Measurements from ENCODE around the gene PDE6H. TPM values are rescaled to one million over a fixed set of nuclear protein-coding genes. Genes with fewer than 3 reads are reported as not detected.

The PDE6H gene
- total RNA-seq, 1 experiment from 2014 or later = not detected

GRCh38 chr12:14956905-14957304 is 15.9 kb upstream of the PDE6H start:
- Mint-ChIP-seq H3K27me3 (ENCODE audit: insufficient read depth, unreplicated experiment) (no peaks in the 10 kb centered on the region), H3K36me3 (ENCODE audit: insufficient read depth, unreplicated experiment) (no peaks in the 10 kb centered on the region), H3K4me1 (ENCODE audit: low read depth, unreplicated experiment) (no peaks in the 10 kb centered on the region), H3K27ac (ENCODE audit: unreplicated experiment) (no peak overlapping the region), H3K4me3 (ENCODE audit: unreplicated experiment) (no peak overlapping the region), H3K9me3 (ENCODE audit: unreplicated experiment) (peaks cover 12% of the 10 kb centered on the region)
- no peaks in the 10 kb centered on the region for H3K27me3 ChIP-seq (replicated peaks; ENCODE audit: control insufficient read depth, insufficient read depth, low read length)
- H3K36me3 ChIP-seq (ENCODE audit: control insufficient read depth, insufficient read depth, low read length) = no peaks in the 10 kb centered on the region
- peaks cover 5% of the 10 kb centered on the region; the same call in 1 of the 2 replicates for H3K4me1 ChIP-seq
- no TSS peak for BruUV-seq (replicated peaks)
- H3K9me3 ChIP-seq = no peaks in the 10 kb centered on the region
- TF ChIP-seq CTCF (IDR thresholded peaks at IDR 0.05; ENCODE audit: insufficient read depth in 1 of 2, low read depth in 1 of 2, low read length in 1 of 2, severe bottlenecking in 1 of 2, unreplicated experiment in 1 of 2) = no peak
- DNase-seq = no peak
- ChIA-PET CTCF (no interaction called here), POLR2A (no interaction called here)
- intact Hi-C loops (cut with micrococcal nuclease; ENCODE audit: unreplicated experiment) = no loop called here
- H3K4me3 ChIP-seq (ENCODE audit: low read depth, low read length) = no peak overlapping the region

DNA sequence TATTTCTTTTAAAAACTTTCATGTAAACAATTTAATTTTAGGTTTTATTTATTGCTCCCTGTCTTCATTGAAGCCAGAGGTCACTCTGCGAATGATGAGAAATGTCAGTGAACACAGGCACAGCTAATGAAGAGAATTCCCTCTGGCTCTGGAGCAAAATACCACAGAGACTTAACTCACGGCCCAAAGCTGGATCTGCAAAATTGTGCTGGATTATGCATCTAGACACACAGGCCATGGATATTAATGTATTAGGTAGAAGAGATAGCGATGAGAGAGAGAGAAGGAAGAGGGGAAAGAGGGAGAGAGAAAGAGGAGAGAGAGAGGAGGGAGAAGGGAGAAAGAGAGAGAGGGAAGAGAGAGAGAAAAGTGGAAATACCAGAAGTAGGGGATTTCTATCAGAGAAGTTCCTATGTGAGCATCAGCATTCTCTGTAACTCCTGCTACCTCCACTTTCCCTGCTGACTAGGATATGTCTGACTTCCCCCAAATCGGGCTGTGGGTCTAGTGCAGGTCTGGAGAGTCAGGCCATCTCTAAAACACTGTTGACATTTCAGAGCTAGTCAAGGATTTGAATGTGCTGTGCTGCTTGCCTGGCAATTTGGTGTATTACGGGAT is 15.2 kb upstream of the PDE6H start:
- peaks cover 5% of the 10 kb centered on the region for H3K9me3 Mint-ChIP-seq (ENCODE audit: unreplicated experiment)
- no peaks in the 10 kb centered on the region for H3K4me1 Mint-ChIP-seq (ENCODE audit: low read depth, unreplicated experiment)
- TF ChIP-seq CTCF (IDR thresholded peaks at IDR 0.05; ENCODE audit: insufficient read depth in 1 of 2, low read depth in 1 of 2, low read length in 1 of 2, severe bottlenecking in 1 of 2, unreplicated experiment in 1 of 2) = no peak
- H3K36me3 Mint-ChIP-seq (ENCODE audit: insufficient read depth, unreplicated experiment) = no peaks in the 10 kb centered on the region
- CTCF ChIA-PET = interaction anchor here (0.7 kb wide), 1 partner anchor 85 kb away, joined by 3 read pairs; no protein-coding TSS in a partner anchor
- Histone ChIP-seq H3K4me3 (ENCODE audit: low read depth, low read length) (no peak overlapping the region), H3K36me3 (ENCODE audit: control insufficient read depth, insufficient read depth, low read length) (no peaks in the 10 kb centered on the region), H3K4me1 (no peaks in the 10 kb centered on the region), H3K27me3 (replicated peaks; ENCODE audit: control insufficient read depth, insufficient read depth, low read length) (no peaks in the 10 kb centered on the region), H3K9me3 (no peaks in the 10 kb centered on the region)
- no TSS peak for BruUV-seq (replicated peaks)
- POLR2A ChIA-PET = no interaction called here
- H3K27me3 Mint-ChIP-seq (ENCODE audit: insufficient read depth, unreplicated experiment) = no peaks in the 10 kb centered on the region
- intact Hi-C loops (cut with micrococcal nuclease; ENCODE audit: unreplicated experiment) = no loop called here
- H3K4me3 Mint-ChIP-seq (ENCODE audit: unreplicated experiment) = no peak overlapping the region
- no peak for DNase-seq
- no peak overlapping the region for H3K27ac Mint-ChIP-seq (ENCODE audit: unreplicated experiment)

- Histone ChIP-seq H3K9me3 (no peaks in the 10 kb centered on the region), H3K4me1 (no peaks in the 10 kb centered on the region), H3K36me3 (ENCODE audit: control insufficient read depth, insufficient read depth, low read length) (no peaks in the 10 kb centered on the region), H3K27me3 (replicated peaks; ENCODE audit: control insufficient read depth, insufficient read depth, low read length) (no peaks in the 10 kb centered on the region), H3K4me3 (ENCODE audit: low read depth, low read length) (no peak overlapping the region)
- Mint-ChIP-seq H3K4me3 (ENCODE audit: unreplicated experiment) (no peak overlapping the region), H3K4me1 (ENCODE audit: low read depth, unreplicated experiment) (no peaks in the 10 kb centered on the region), H3K27ac (ENCODE audit: unreplicated experiment) (no peak overlapping the region), H3K36me3 (ENCODE audit: insufficient read depth, unreplicated experiment) (no peaks in the 10 kb centered on the region), H3K9me3 (ENCODE audit: unreplicated experiment) (no peaks in the 10 kb centered on the region), H3K27me3 (ENCODE audit: insufficient read depth, unreplicated experiment) (no peaks in the 10 kb centered on the region)
- BruUV-seq (replicated peaks) = no TSS peak
- intact Hi-C loops (cut with micrococcal nuclease; ENCODE audit: unreplicated experiment) = no loop called here
- POLR2A ChIA-PET = no interaction called here
- no peak for DNase-seq
- TF ChIP-seq CTCF (IDR thresholded peaks at IDR 0.05; ENCODE audit: insufficient read depth in 1 of 2, low read depth in 1 of 2, low read length in 1 of 2, severe bottlenecking in 1 of 2, unreplicated experiment in 1 of 2) = no peak
- CTCF ChIA-PET = interaction anchor here (0.7 kb wide), 1 partner anchor 86 kb away, joined by 3 read pairs; no protein-coding TSS in a partner anchor
These were observed 14.3 kb upstream of the PDE6H start for GRCh38 chr12:14958361-14959125.
